ENCODE data around the gene IGSF5. TPM values are rescaled to one million over a fixed set of nuclear protein-coding genes. Genes with fewer than 3 reads are reported as not detected.

Gene IGSF5
- total and polyA plus RNA-seq, 10 of the 15 experiments (the other 5 are each of a cell fraction or from before 2014, with no cell fraction given), result not detected

DNA sequence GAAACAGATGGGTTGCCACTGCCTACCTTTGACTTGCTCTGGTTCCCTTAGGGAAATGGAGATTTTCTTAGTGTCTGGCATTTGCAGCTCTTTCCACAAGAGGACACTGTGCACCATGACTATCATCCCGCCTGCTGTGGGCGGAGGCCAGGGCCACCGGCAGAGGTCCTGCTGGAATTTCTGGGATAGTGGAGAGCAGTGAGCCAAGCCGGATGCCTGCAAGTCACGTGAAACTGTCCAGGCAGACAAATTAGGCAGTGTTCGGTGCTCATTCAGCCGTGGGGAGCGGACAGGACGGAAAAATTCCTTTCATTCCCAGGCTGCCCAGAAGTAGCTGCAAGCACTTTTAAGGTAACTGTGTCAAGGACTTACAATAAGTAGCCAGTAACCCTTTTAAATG, 43.4 kb downstream of the IGSF5 start:
- ChIA-PET RAD21 (ENCODE audit: unreplicated experiment) (no interaction called here), CTCF (no interaction called here), SMC1A (ENCODE audit: uncharacterized antibody, unreplicated experiment) (no interaction called here), POLR2A (no interaction called here)
- 38% methylated on average over 9 of the region's 9 CpGs for WGBS (ENCODE audit: insufficient coverage, insufficient replicate concordance, low lambda C conversion rate, missing lambda C conversion rate)
- intact Hi-C loops (cut with micrococcal nuclease; ENCODE audit: unreplicated experiment), result no loop called here
- Histone ChIP-seq H3K4me2 (ENCODE audit: control insufficient read depth, insufficient read depth) (no peak overlapping the region), H3K9me3 (replicated peaks; ENCODE audit: control insufficient read depth, insufficient read depth, low read length) (no peaks in the 10 kb centered on the region), H3K36me3 (ENCODE audit: control insufficient read depth in 2 of 2, insufficient read depth in 2 of 2, low read length in 1 of 2) (no peaks in the 10 kb centered on the region), H3K27ac (ENCODE audit: control insufficient read depth, insufficient read depth) (no peak overlapping the region), H3K9ac (ENCODE audit: control insufficient read depth, insufficient read depth, low read length) (no peak overlapping the region), H4K20me1 (ENCODE audit: control insufficient read depth, insufficient read depth) (no peaks in the 10 kb centered on the region), H2AFZ (ENCODE audit: control insufficient read depth, low read depth, low read length) (no peak overlapping the region), H3K27me3 (replicated peaks in 1 of 2; ENCODE audit: control insufficient read depth in 2 of 2, insufficient read depth in 2 of 2, low read length in 1 of 2) (no peaks in the 10 kb centered on the region), H3K4me1 (ENCODE audit: control insufficient read depth, insufficient read depth, low read length) (no peaks in the 10 kb centered on the region), H3K79me2 (ENCODE audit: control insufficient read depth, insufficient read depth, low read length) (no peaks in the 10 kb centered on the region), H3K4me3 (no peak overlapping the region)
- DNase-seq (ENCODE audit: low read depth, low spot score) (no peak), ATAC-seq (no peak), FAIRE-seq (no peak)
- in situ Hi-C loops (cut with MboI), result no loop called here
- no TSS peak for BruUV-seq (replicated peaks)
- TF ChIP-seq YY1 (IDR thresholded peaks at IDR 0.05; ENCODE audit: low read depth, low read length), result no peak
- TF ChIP-seq, protein P1, sequence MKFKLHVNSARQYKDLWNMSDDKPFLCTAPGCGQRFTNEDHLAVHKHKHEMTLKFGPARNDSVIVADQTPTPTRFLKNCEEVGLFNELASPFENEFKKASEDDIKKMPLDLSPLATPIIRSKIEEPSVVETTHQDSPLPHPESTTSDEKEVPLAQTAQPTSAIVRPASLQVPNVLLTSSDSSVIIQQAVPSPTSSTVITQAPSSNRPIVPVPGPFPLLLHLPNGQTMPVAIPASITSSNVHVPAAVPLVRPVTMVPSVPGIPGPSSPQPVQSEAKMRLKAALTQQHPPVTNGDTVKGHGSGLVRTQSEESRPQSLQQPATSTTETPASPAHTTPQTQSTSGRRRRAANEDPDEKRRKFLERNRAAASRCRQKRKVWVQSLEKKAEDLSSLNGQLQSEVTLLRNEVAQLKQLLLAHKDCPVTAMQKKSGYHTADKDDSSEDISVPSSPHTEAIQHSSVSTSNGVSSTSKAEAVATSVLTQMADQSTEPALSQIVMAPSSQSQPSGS (IDR thresholded peaks at IDR 0.05; ENCODE audit: low read length), result no peak
- no peak for TF ChIP-seq HDAC6 (IDR thresholded peaks at IDR 0.05; ENCODE audit: unreplicated experiment)
- TF ChIP-seq, protein P2, sequence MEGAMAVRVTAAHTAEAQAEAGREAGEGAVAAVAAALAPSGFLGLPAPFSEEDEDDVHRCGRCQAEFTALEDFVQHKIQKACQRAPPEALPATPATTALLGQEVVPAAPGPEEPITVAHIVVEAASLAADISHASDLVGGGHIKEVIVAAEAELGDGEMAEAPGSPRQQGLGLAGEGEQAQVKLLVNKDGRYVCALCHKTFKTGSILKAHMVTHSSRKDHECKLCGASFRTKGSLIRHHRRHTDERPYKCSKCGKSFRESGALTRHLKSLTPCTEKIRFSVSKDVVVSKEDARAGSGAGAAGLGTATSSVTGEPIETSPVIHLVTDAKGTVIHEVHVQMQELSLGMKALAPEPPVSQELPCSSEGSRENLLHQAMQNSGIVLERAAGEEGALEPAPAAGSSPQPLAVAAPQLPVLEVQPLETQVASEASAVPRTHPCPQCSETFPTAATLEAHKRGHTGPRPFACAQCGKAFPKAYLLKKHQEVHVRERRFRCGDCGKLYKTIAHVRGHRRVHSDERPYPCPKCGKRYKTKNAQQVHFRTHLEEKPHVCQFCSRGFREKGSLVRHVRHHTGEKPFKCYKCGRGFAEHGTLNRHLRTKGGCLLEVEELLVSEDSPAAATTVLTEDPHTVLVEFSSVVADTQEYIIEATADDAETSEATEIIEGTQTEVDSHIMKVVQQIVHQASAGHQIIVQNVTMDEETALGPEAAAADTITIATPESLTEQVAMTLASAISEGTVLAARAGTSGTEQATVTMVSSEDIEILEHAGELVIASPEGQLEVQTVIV (IDR thresholded peaks at IDR 0.05; ENCODE audit: borderline replicate concordance, partially characterized antibody), result no peak

Measured in GM12878 (cell line).